Smooth muscle cell (in vitro differentiated cells): ENCODE results near the gene ALOX12. TPM values are rescaled to one million over a fixed set of nuclear protein-coding genes. Genes with fewer than 3 reads are reported as not detected.

Experiments
- DNase-seq: peaks from one replicate; lab custom pipeline; 2025; ENCODE audit not compliant: unreplicated experiment; lab: John Stamatoyannopoulos, UW
- H2AFZ ChIP-seq: fragments of 200-600 bp; sonication (generic); 2 replicates; pipeline ENCODE4 v1.6.0; 2016; ENCODE audit warnings: antibody characterized with exemption, low read depth, mild to moderate bottlenecking
- H3F3A ChIP-seq: fragments of 200-600 bp; sonication (generic); 2 replicates; pipeline ENCODE4 v1.6.0; 2017; ENCODE audit warnings: antibody characterized with exemption, low read depth
- H3K27ac ChIP-seq: fragments of 200-600 bp; sonication (generic); 2 replicates; pipeline ENCODE4 v1.5.1; 2016; ENCODE audit warnings: low read depth, mild to moderate bottlenecking
- H3K27me3 ChIP-seq: fragments of 200-600 bp; sonication (generic); 2 replicates; pipeline ENCODE4 v1.6.1; 2016; ENCODE audit warnings: low read depth, mild to moderate bottlenecking
- H3K36me3 ChIP-seq: fragments of 200-600 bp; sonication (generic); 2 replicates; pipeline ENCODE4 v1.5.1; 2016; ENCODE audit warnings: low read depth
- H3K4me1 ChIP-seq: fragments of 200-600 bp; sonication (generic); 2 replicates; pipeline ENCODE4 v1.5.1; 2016; ENCODE audit warnings: low read depth
- H3K4me2 ChIP-seq: fragments of 200-600 bp; sonication (generic); 2 replicates; pipeline ENCODE4 v1.6.0; 2016; ENCODE audit warnings: mild to moderate bottlenecking
- H3K4me3 ChIP-seq: fragments of 200-600 bp; sonication (generic); 2 replicates; pipeline ENCODE4 v1.5.1; 2016; ENCODE audit warnings: mild to moderate bottlenecking
- H3K79me2 ChIP-seq: fragments of 200-600 bp; sonication (generic); 2 replicates; pipeline ENCODE4 v1.6.0; 2016; ENCODE audit warnings: low read depth, mild to moderate bottlenecking
- H3K9ac ChIP-seq: fragments of 200-600 bp; sonication (generic); 2 replicates; pipeline ENCODE4 v1.6.0; 2016; ENCODE audit warnings: low read depth
- H3K9me3 ChIP-seq: fragments of 200-600 bp; sonication (generic); replicated peaks from 2 replicates; pipeline ENCODE4 v1.5.1; 2016; ENCODE audit warnings: low read depth
- H4K20me1 ChIP-seq: fragments of 200-600 bp; sonication (generic); 2 replicates; pipeline ENCODE4 v1.6.0; 2016; ENCODE audit warnings: low read depth
- WGBS: methylation state at CpG from one replicate; pipeline ENCODE4 v1.1.7; 2016; ENCODE audit warnings: low lambda C conversion rate; 5-methylcytosine and 5-hydroxymethylcytosine counted together
- polyA plus RNA-seq: library from polyadenylated mRNA; unstranded; fragments of >200 nt; fragmentation: Nextera tagmentation; extraction: Ambion mirVana; gene quantifications from 2 replicates; pipeline ENCODE4 v1.2.1, GENCODE V29; 2016
- total RNA-seq: library from RNA; depleted of rRNA; stranded (reverse); fragments of >200 nt; gene quantifications from 2 replicates; pipeline ENCODE4 v1.2.3, GENCODE V29; 2014
- TF ChIP-seq, protein P1 (sequence below): fragments of 200-600 bp; sonication (generic); IDR thresholded peaks from 2 replicates; pipeline ENCODE4 v1.5.1; 2017; ENCODE audit warnings: borderline replicate concordance, mild to moderate bottlenecking, antibody characterized with exemption; ENCODE audit not compliant: insufficient read depth, poor library complexity, severe bottlenecking

Gene ALOX12
- total and polyA plus RNA-seq, 2 experiments from 2014 or later = 0.35 TPM; not detected in 1

DNA sequence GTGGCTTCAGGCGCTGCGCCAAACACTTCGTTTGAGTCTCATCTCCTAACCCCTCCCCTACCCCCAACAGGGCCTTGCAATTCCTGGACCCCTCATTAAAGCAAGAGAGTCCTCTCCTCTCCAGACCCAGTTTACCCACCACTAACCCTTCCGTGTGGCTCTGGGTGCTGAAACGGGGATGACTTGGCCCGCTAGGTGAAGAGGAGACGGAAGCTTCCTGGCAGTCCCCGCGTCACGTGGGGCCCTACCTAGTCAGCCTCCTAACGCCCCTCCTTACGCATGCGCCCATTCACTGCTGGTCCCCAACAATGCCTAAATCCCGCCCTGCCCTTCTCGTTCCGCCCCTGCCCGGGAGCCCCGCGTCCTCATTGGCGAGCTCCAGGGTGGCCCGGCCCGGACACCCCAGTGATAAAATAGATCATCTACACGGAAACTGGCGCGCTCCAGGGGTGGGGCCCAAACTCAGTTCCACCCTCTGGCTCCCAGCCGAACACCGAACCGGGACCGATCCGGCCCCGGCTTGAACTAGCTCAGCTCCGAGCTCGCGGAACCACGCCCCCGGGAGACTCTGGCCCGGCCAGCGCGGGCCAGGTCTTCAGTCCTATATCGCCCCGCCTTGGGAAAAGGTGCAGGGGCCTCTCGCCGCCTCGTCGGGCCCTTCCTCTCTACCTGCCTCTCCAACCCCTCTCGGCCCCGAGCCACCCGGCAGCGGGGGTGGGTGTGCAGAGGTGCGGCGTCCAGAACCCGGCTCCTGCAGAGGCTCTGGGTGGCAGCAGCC lies 39.9 kb downstream of the ALOX12 start, which contains the start of gene SLC16A13:
TSS of gene SLC16A13 (plus strand) at position 425 of the 778 bp plus-strand sequence. CDS start 368 bp downstream, outside the sequence.
- peak; percentile 74 for DNase-seq
- Histone ChIP-seq H3K9me3 (no peaks in the 10 kb centered on the region), H2AFZ (peak within 1 kb of the TSS; percentile 74), H4K20me1 (no peaks in the 10 kb centered on the region), H3K36me3 (no peaks in the 10 kb centered on the region), H3K79me2 (no peaks in the 10 kb centered on the region), H3K27me3 (no peaks in the 10 kb centered on the region), H3K9ac (peak within 1 kb of the TSS; percentile 19), H3K4me2 (peak within 1 kb of the TSS; percentile 94), H3F3A (peaks cover 4% of the 10 kb centered on the region), H3K4me3 (peak within 1 kb of the TSS; percentile 68), H3K4me1 (peaks cover 4% of the 10 kb centered on the region), H3K27ac (peak within 1 kb of the TSS; percentile 43)
- whole genome bisulfite sequencing = 3% methylated on average over 50 of the region's 52 CpGs
- TF ChIP-seq, protein P1, sequence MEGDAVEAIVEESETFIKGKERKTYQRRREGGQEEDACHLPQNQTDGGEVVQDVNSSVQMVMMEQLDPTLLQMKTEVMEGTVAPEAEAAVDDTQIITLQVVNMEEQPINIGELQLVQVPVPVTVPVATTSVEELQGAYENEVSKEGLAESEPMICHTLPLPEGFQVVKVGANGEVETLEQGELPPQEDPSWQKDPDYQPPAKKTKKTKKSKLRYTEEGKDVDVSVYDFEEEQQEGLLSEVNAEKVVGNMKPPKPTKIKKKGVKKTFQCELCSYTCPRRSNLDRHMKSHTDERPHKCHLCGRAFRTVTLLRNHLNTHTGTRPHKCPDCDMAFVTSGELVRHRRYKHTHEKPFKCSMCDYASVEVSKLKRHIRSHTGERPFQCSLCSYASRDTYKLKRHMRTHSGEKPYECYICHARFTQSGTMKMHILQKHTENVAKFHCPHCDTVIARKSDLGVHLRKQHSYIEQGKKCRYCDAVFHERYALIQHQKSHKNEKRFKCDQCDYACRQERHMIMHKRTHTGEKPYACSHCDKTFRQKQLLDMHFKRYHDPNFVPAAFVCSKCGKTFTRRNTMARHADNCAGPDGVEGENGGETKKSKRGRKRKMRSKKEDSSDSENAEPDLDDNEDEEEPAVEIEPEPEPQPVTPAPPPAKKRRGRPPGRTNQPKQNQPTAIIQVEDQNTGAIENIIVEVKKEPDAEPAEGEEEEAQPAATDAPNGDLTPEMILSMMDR = no peak

DNA sequence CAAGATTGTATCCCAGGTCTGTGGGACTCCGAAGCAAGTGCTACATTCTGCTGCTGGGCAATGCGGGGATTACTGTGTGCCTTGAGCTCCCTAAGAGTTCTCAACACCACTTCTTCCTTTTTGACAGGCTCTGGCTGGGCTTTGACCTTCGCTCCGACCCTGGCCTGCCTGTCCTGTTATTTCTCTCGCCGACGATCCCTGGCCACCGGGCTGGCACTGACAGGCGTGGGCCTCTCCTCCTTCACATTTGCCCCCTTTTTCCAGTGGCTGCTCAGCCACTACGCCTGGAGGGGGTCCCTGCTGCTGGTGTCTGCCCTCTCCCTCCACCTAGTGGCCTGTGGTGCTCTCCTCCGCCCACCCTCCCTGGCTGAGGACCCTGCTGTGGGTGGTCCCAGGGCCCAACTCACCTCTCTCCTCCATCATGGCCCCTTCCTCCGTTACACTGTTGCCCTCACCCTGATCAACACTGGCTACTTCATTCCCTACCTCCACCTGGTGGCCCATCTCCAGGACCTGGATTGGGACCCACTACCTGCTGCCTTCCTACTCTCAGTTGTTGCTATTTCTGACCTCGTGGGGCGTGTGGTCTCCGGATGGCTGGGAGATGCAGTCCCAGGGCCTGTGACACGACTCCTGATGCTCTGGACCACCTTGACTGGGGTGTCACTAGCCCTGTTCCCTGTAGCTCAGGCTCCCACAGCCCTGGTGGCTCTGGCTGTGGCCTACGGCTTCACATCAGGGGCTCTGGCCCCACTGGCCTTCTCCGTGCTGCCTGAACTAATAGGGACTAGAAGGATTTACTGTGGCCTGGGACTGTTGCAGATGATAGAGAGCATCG lies 42.4 kb downstream of the ALOX12 start:
- Histone ChIP-seq H3K4me1 (peaks cover 7% of the 10 kb centered on the region), H2AFZ (no peak overlapping the region), H3K79me2 (no peaks in the 10 kb centered on the region), H3K4me2 (no peak overlapping the region), H3K4me3 (no peak overlapping the region), H3F3A (peaks cover 8% of the 10 kb centered on the region), H3K27ac (no peak overlapping the region), H3K9me3 (no peaks in the 10 kb centered on the region), H3K27me3 (no peaks in the 10 kb centered on the region), H3K9ac (no peak overlapping the region), H3K36me3 (no peaks in the 10 kb centered on the region), H4K20me1 (no peaks in the 10 kb centered on the region)
- WGBS = 92% methylated on average over 19 of the region's 19 CpGs
- TF ChIP-seq, protein P1 = no peak
- DNase-seq = no peak

DNA sequence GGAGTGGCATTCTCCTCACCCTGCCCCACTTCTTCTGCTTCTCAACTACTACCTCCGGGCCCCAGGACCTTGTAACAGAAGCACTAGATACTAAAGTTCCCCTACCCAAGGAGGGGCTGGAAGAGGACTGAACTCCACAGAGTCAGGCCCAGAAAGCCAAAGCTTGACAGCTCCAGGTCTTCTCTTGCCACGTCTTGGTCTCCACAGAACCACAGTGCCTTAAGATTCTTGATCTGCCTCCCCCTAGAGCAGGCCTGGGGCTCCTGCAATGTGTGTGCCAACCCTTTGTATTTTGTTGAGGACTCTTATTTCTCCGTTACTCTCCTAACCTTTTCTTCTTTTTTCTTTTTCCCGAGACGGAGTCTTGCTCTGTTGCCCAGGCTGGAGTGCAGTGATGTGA lies 44.0 kb downstream of the ALOX12 start:
- Histone ChIP-seq H3K4me2 (no peak overlapping the region), H3K9ac (no peak overlapping the region), H3F3A (peaks cover 8% of the 10 kb centered on the region), H3K27ac (no peak overlapping the region), H3K79me2 (no peaks in the 10 kb centered on the region), H3K27me3 (peaks cover 8% of the 10 kb centered on the region), H2AFZ (no peak overlapping the region), H3K36me3 (no peaks in the 10 kb centered on the region), H3K4me3 (no peak overlapping the region), H3K9me3 (no peaks in the 10 kb centered on the region), H4K20me1 (no peaks in the 10 kb centered on the region), H3K4me1 (peaks cover 10% of the 10 kb centered on the region)
- TF ChIP-seq, protein P1 = no peak
- WGBS = 91% methylated on average over 5 of the region's 5 CpGs
- no peak for DNase-seq
